VCaP (cell line): ENCODE data around the gene NDUFAF3.

Experiments used
- H3K27ac ChIP-seq: fragments of 450-650 bp; 2 replicates; pipeline ENCODE4 v1.5.1; 2017
- CTCF ChIP-seq: fragments of 450-650 bp; conservative IDR thresholded peaks from 2 replicates; pipeline ENCODE4 v1.5.1; 2017; ENCODE audit warnings: mild to moderate bottlenecking, moderate library complexity

Gene NDUFAF3

DNA sequence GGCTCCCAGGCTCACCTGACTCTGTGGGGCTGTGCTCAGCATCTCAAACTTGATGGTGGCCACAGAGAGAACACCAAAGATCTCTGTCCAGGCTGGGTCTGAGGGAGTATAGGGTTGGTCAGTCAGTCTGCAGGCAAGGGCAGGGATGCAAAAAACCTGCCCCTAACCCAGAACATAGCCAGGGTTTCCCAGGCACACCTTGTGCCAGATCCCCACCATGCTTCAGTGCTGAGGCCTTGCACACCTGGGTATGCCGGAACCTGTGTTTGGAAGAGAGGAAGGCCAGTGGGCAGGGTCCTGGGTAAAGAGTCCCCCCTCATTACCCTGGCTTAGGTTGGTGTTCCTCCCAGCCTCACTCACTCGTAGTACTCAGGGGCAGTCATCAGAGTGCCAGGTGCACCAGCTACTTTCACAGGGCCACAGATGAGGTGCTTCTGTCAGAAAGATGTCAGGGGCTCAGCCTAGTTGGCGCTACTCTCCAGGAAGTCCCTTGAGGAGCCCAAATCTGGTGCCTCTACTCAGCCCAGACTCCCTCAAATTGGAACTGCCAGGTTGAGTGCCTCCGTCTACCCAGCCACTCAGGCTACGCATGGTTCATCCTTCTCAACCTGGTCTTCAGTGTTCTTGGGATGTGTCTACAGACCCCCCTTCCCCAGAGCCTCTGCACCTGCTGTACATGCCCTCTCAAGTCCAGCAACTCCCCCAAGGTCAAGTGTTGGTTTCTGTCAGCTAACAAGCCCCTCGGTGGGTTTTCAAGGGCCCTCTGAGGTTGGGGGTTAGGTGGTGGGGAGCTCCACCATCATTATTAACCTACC is 5.3 kb upstream of the NDUFAF3 start:
- no peak for TF ChIP-seq CTCF
- peak overlapping the region; percentile 99 for H3K27ac ChIP-seq

GRCh38 chr3:49017229-49017970 is 4.5 kb upstream of the NDUFAF3 start:
- H3K27ac ChIP-seq, result peak overlapping the region; percentile 99
- TF ChIP-seq CTCF, result no peak

DNA sequence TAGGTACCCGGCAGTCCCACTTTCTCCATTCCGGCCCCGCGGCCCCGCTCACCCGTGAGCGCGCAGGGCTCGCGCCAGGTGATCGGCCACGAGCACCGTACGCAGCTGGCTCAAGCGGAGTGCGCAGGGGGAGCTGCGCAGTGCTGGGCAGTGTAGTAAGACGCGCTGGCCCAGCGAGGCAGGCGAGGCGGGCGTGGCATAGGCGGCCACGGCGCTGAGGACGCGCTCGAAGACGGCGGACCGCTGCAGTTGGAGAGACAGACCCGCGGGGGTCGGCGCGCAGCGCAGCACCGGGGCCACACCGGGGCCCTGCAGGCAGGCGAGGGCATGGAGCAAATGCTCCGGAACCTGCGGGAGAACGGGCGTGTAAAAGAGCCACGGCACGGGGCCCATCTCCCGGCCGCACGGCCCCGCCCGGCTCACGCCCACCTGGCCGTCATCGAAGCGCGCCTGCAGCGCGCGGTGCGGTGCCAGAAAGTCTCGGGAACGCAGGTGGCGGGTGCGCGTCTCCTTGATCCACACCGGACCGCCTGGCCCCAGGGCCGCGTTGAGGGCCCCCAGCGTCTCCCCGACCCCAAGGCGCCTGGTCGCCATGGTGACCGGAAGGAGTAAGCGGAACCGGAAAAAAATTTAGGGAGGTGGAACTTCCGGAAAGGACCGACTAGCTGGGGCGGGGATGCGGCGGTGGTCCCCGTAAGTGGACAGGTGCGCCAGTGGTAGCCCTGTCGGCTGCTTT is 3.8 kb upstream of the NDUFAF3 start, which contains the start of gene DALRD3:
Gene DALRD3 (minus strand): TSS at position 610 of the 736 bp plus-strand sequence. CDS start 16 bp downstream, at position 594.
- no peak for TF ChIP-seq CTCF
- H3K27ac ChIP-seq, result peak within 1 kb of the TSS; percentile 99

GRCh38 chr3:49018707-49019006 is 3.3 kb upstream of the NDUFAF3 start:
- TF ChIP-seq CTCF, result no peak
- H3K27ac ChIP-seq, result peak overlapping the region; percentile 99

GRCh38 chr3:49019941-49020329 is 2.0 kb upstream of the NDUFAF3 start:
- peak overlapping the region; percentile 99 for H3K27ac ChIP-seq
- TF ChIP-seq CTCF, result no peak

DNA sequence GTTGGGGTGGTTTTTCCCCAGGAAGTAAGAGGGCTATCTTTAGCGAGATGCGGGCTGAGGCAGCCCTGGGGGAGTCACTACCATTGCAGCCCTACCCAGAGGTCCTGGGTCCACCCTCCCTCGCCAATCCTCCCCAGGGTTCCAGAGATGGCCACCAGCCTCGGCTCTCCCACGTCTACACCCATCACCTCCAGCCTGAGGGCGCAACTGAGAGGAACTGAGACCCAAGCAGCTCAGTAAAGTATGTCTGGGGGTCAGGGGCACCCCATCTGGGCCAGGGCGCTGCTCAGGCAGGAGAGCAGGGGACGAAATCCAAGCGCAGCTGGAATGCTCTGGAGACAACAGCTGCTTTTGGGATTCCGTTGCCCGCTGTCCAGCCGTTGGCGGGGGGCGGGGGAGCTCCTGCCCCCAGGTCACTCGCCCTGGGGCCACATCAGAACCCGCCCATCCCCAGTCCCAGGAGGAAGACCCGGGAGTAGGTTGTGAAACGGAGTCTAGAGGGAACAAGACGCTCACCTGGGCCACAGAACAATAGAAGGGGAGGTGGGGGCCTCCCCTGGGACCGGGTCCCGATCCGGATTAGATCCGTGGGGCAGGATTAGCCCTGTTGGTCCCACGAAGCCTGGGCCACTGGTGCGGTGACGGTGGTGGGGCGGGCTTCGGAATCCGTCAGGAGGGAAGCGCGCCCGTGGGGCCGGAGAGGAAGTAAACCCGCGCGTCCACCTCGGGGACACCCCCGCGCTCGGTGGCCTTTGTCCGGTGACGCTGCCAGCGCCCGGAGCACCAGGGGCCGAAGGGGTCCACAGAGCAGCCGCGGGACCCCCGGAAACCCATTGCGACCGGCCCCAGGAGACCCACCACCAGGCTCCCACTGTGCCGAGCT is 1.4 kb upstream of the NDUFAF3 start:
- no peak for TF ChIP-seq CTCF
- H3K27ac ChIP-seq, result peak overlapping the region; percentile 99
